ENCODE results near the gene KRT10. TPM values are rescaled to one million over a fixed set of nuclear protein-coding genes. Genes with fewer than 3 reads are reported as not detected.

The KRT10 gene
- polyA plus RNA-seq, 2 of the 4 experiments (the other 2 are of a cell fraction): 59.8 to 96.2 TPM

DNA sequence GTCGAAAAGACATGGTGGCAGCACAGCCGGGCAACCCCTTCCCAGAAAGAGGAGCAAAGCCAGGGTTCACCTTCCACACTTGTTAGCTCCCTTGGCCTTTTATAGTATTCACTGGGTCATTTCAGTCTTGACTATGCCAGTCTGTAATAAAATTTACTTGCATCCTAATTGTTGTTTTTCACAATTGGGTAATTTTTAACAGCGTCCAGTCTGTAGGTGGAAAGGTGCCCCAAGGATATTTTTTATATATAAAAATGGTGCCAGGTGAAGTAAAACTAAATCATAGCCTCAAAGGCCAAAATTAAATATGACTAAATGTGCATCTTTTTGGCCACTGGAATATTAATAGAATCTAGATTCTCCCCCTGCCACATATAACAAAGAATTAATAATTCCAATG lies 50.3 kb downstream of the KRT10 start, which contains the start of gene KRT26:
Gene KRT26, minus strand, starts transcription at position 101 of the 400 bp plus-strand sequence. Its CDS starts 88 bp downstream, at position 13.
- ChIA-PET CTCF (interaction anchor here (1.5 kb wide), 1 partner anchor 10 kb away, joined by 5 read pairs; no protein-coding TSS in a partner anchor), POLR2A (no interaction called here)
- no peak for DNase-seq (ENCODE audit: low read depth in 1 of 2, low spot score in 1 of 2)
- no peaks in the 10 kb centered on the region for H3K4me1 ChIP-seq
- 65% methylated on average over 3 of the region's 3 CpGs for WGBS (ENCODE audit: missing lambda C conversion rate)
- no peak within 1 kb of the TSS for H3K27ac ChIP-seq
- H3K4me2 ChIP-seq: no peak within 1 kb of the TSS
- ATAC-seq: no peak
- TF ChIP-seq NFE2L2 (conservative IDR thresholded peaks at IDR 0.05; ENCODE audit: low read length) (no peak), CEBPB (IDR thresholded peaks at IDR 0.05) (no peak), CBX2 (IDR thresholded peaks at IDR 0.05; ENCODE audit: borderline replicate concordance, low read depth) (no peak), ZSCAN20 (CRISPR knock-in tag; IDR thresholded peaks at IDR 0.05) (no peak), ZFP36 (IDR thresholded peaks at IDR 0.05; ENCODE audit: borderline replicate concordance, partially characterized antibody) (no peak), RCOR1 (IDR thresholded peaks at IDR 0.05; ENCODE audit: low read depth, low read length) (no peak), RARB (CRISPR knock-in tag; IDR thresholded peaks at IDR 0.05) (no peak), HOXB5 (CRISPR knock-in tag; IDR thresholded peaks at IDR 0.05) (no peak), MYC (IDR thresholded peaks at IDR 0.05; ENCODE audit: borderline replicate concordance, low read length) (no peak), ESRRA (IDR thresholded peaks at IDR 0.05; ENCODE audit: borderline replicate concordance, low read length) (no peak), CHD2 (IDR thresholded peaks at IDR 0.05; ENCODE audit: low read length, partially characterized antibody) (no peak), KDM5A (IDR thresholded peaks at IDR 0.05) (no peak), HDAC2 (IDR thresholded peaks at IDR 0.05) (no peak), CTCF (IDR thresholded peaks at IDR 0.05) (no peak), PHF8 (IDR thresholded peaks at IDR 0.05; ENCODE audit: borderline replicate concordance, low read depth) (no peak), EHF (CRISPR knock-in tag; IDR thresholded peaks at IDR 0.05) (no peak), FOXS1 (CRISPR knock-in tag; IDR thresholded peaks at IDR 0.05) (no peak), EP300 (IDR thresholded peaks at IDR 0.05) (no peak)
- TF ChIP-seq, protein P1, sequence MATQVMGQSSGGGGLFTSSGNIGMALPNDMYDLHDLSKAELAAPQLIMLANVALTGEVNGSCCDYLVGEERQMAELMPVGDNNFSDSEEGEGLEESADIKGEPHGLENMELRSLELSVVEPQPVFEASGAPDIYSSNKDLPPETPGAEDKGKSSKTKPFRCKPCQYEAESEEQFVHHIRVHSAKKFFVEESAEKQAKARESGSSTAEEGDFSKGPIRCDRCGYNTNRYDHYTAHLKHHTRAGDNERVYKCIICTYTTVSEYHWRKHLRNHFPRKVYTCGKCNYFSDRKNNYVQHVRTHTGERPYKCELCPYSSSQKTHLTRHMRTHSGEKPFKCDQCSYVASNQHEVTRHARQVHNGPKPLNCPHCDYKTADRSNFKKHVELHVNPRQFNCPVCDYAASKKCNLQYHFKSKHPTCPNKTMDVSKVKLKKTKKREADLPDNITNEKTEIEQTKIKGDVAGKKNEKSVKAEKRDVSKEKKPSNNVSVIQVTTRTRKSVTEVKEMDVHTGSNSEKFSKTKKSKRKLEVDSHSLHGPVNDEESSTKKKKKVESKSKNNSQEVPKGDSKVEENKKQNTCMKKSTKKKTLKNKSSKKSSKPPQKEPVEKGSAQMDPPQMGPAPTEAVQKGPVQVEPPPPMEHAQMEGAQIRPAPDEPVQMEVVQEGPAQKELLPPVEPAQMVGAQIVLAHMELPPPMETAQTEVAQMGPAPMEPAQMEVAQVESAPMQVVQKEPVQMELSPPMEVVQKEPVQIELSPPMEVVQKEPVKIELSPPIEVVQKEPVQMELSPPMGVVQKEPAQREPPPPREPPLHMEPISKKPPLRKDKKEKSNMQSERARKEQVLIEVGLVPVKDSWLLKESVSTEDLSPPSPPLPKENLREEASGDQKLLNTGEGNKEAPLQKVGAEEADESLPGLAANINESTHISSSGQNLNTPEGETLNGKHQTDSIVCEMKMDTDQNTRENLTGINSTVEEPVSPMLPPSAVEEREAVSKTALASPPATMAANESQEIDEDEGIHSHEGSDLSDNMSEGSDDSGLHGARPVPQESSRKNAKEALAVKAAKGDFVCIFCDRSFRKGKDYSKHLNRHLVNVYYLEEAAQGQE (IDR thresholded peaks at IDR 0.05): no peak
- no peak for FAIRE-seq
- no peaks in the 10 kb centered on the region for H3K9me3 ChIP-seq
- H3K4me3 ChIP-seq: no peak within 1 kb of the TSS

Other genes with a start within 250 kb of the KRT10 start
- gene SMARCE1, start 174.8 kb downstream of the KRT10 start, polyA plus RNA-seq (2011; rRNA removed): 87.9 and 111 TPM in 2 replicates
- gene SMARCE1, start 174.8 kb downstream of the KRT10 start, polyA plus RNA-seq (2017; fragmentation: RNase III; extraction: RNeasy Plus Mini Kit Qiagen cat#74134 plus additional on column Dnase treatment): 109 to 116 TPM (median 114 TPM) in 3 replicates
- gene KRT222, start 157.4 kb downstream of the KRT10 start, polyA plus RNA-seq (2011; rRNA removed): 1.3 and 1.8 TPM in 2 replicates
- gene KRT222, start 157.4 kb downstream of the KRT10 start, polyA plus RNA-seq (2017; fragmentation: RNase III; extraction: RNeasy Plus Mini Kit Qiagen cat#74134 plus additional on column Dnase treatment): 0.97 to 1.8 TPM (median 1.8 TPM) in 3 replicates
- gene KRT24, start 118.9 kb downstream of the KRT10 start, polyA plus RNA-seq (2011; rRNA removed): not detected in 2 replicates
- not detected in 3 replicates for gene KRT24, start 118.9 kb downstream of the KRT10 start, polyA plus RNA-seq (2017; fragmentation: RNase III; extraction: RNeasy Plus Mini Kit Qiagen cat#74134 plus additional on column Dnase treatment)
- gene KRT25, start 67.3 kb downstream of the KRT10 start, polyA plus RNA-seq (2011; rRNA removed): not detected in 2 replicates
- not detected in 3 replicates for gene KRT25, start 67.3 kb downstream of the KRT10 start, polyA plus RNA-seq (2017; fragmentation: RNase III; extraction: RNeasy Plus Mini Kit Qiagen cat#74134 plus additional on column Dnase treatment)
- not detected in 2 replicates for gene KRT26, start 50.4 kb downstream of the KRT10 start, polyA plus RNA-seq (2011; rRNA removed)
- not detected in 3 replicates for gene KRT26, start 50.4 kb downstream of the KRT10 start, polyA plus RNA-seq (2017; fragmentation: RNase III; extraction: RNeasy Plus Mini Kit Qiagen cat#74134 plus additional on column Dnase treatment)
- gene KRT27, start 40.1 kb downstream of the KRT10 start, polyA plus RNA-seq (2011; rRNA removed): not detected in 2 replicates
- gene KRT27, start 40.1 kb downstream of the KRT10 start, polyA plus RNA-seq (2017; fragmentation: RNase III; extraction: RNeasy Plus Mini Kit Qiagen cat#74134 plus additional on column Dnase treatment): not detected in 3 replicates
- gene KRT28, start 22.7 kb downstream of the KRT10 start, polyA plus RNA-seq (2011; rRNA removed): not detected in 2 replicates
- gene KRT28, start 22.7 kb downstream of the KRT10 start, polyA plus RNA-seq (2017; fragmentation: RNase III; extraction: RNeasy Plus Mini Kit Qiagen cat#74134 plus additional on column Dnase treatment): not detected in 3 replicates
- gene KRT12, start 44.6 kb upstream of the KRT10 start, polyA plus RNA-seq (2011; rRNA removed): not detected in 2 replicates
- gene KRT12, start 44.6 kb upstream of the KRT10 start, polyA plus RNA-seq (2017; fragmentation: RNase III; extraction: RNeasy Plus Mini Kit Qiagen cat#74134 plus additional on column Dnase treatment): not detected in 3 replicates
- 0.28 and 0.34 TPM in 2 replicates for gene KRT20, start 62.6 kb upstream of the KRT10 start, polyA plus RNA-seq (2011; rRNA removed)
- not detected in 3 replicates for gene KRT20, start 62.6 kb upstream of the KRT10 start, polyA plus RNA-seq (2017; fragmentation: RNase III; extraction: RNeasy Plus Mini Kit Qiagen cat#74134 plus additional on column Dnase treatment)
- gene KRT23, start 115.0 kb upstream of the KRT10 start, polyA plus RNA-seq (2011; rRNA removed): not detected in 2 replicates
- gene KRT23, start 115.0 kb upstream of the KRT10 start, polyA plus RNA-seq (2017; fragmentation: RNase III; extraction: RNeasy Plus Mini Kit Qiagen cat#74134 plus additional on column Dnase treatment): not detected in 3 replicates
- gene KRT39, start 144.3 kb upstream of the KRT10 start, polyA plus RNA-seq (2011; rRNA removed): not detected in 2 replicates
- gene KRT39, start 144.3 kb upstream of the KRT10 start, polyA plus RNA-seq (2017; fragmentation: RNase III; extraction: RNeasy Plus Mini Kit Qiagen cat#74134 plus additional on column Dnase treatment): not detected in 3 replicates
- gene KRT40, start 161.7 kb upstream of the KRT10 start, polyA plus RNA-seq (2011; rRNA removed): not detected in 2 replicates
- gene KRT40, start 161.7 kb upstream of the KRT10 start, polyA plus RNA-seq (2017; fragmentation: RNase III; extraction: RNeasy Plus Mini Kit Qiagen cat#74134 plus additional on column Dnase treatment): not detected in 3 replicates
- gene KRTAP3-3, start 171.6 kb upstream of the KRT10 start, polyA plus RNA-seq (2011; rRNA removed): not detected in 2 replicates
- gene KRTAP3-3, start 171.6 kb upstream of the KRT10 start, polyA plus RNA-seq (2017; fragmentation: RNase III; extraction: RNeasy Plus Mini Kit Qiagen cat#74134 plus additional on column Dnase treatment): not detected in 3 replicates
- not detected in 2 replicates for gene KRTAP3-2, start 177.3 kb upstream of the KRT10 start, polyA plus RNA-seq (2011; rRNA removed)
- gene KRTAP3-2, start 177.3 kb upstream of the KRT10 start, polyA plus RNA-seq (2017; fragmentation: RNase III; extraction: RNeasy Plus Mini Kit Qiagen cat#74134 plus additional on column Dnase treatment): not detected in 3 replicates
- gene KRTAP3-1, start 186.5 kb upstream of the KRT10 start, polyA plus RNA-seq (2011; rRNA removed): not detected in 2 replicates
- gene KRTAP3-1, start 186.5 kb upstream of the KRT10 start, polyA plus RNA-seq (2017; fragmentation: RNase III; extraction: RNeasy Plus Mini Kit Qiagen cat#74134 plus additional on column Dnase treatment): not detected in 3 replicates
- gene KRTAP1-5, start 204.6 kb upstream of the KRT10 start, polyA plus RNA-seq (2011; rRNA removed): not detected in 2 replicates
- not detected in 3 replicates for gene KRTAP1-5, start 204.6 kb upstream of the KRT10 start, polyA plus RNA-seq (2017; fragmentation: RNase III; extraction: RNeasy Plus Mini Kit Qiagen cat#74134 plus additional on column Dnase treatment)
- not detected in 2 replicates for gene KRTAP1-4, start 207.6 kb upstream of the KRT10 start, polyA plus RNA-seq (2011; rRNA removed)
- gene KRTAP1-4, start 207.6 kb upstream of the KRT10 start, polyA plus RNA-seq (2017; fragmentation: RNase III; extraction: RNeasy Plus Mini Kit Qiagen cat#74134 plus additional on column Dnase treatment): not detected in 3 replicates
- gene KRTAP1-3, start 212.3 kb upstream of the KRT10 start, polyA plus RNA-seq (2011; rRNA removed): not detected in 2 replicates
- gene KRTAP1-3, start 212.3 kb upstream of the KRT10 start, polyA plus RNA-seq (2017; fragmentation: RNase III; extraction: RNeasy Plus Mini Kit Qiagen cat#74134 plus additional on column Dnase treatment): not detected in 3 replicates
- not detected in 2 replicates for gene KRTAP1-1, start 218.8 kb upstream of the KRT10 start, polyA plus RNA-seq (2011; rRNA removed)
- not detected in 3 replicates for gene KRTAP1-1, start 218.8 kb upstream of the KRT10 start, polyA plus RNA-seq (2017; fragmentation: RNase III; extraction: RNeasy Plus Mini Kit Qiagen cat#74134 plus additional on column Dnase treatment)
- gene KRTAP2-1, start 224.7 kb upstream of the KRT10 start, polyA plus RNA-seq (2011; rRNA removed): not detected in 2 replicates
- not detected in 3 replicates for gene KRTAP2-1, start 224.7 kb upstream of the KRT10 start, polyA plus RNA-seq (2017; fragmentation: RNase III; extraction: RNeasy Plus Mini Kit Qiagen cat#74134 plus additional on column Dnase treatment)
- gene KRTAP2-2, start 232.6 kb upstream of the KRT10 start, polyA plus RNA-seq (2011; rRNA removed): not detected in 2 replicates
- not detected in 3 replicates for gene KRTAP2-2, start 232.6 kb upstream of the KRT10 start, polyA plus RNA-seq (2017; fragmentation: RNase III; extraction: RNeasy Plus Mini Kit Qiagen cat#74134 plus additional on column Dnase treatment)
- gene KRTAP2-3, start 237.5 kb upstream of the KRT10 start, polyA plus RNA-seq (2011; rRNA removed): not detected in 2 replicates
- gene KRTAP2-3, start 237.5 kb upstream of the KRT10 start, polyA plus RNA-seq (2017; fragmentation: RNase III; extraction: RNeasy Plus Mini Kit Qiagen cat#74134 plus additional on column Dnase treatment): 0.10 TPM in 1 of 3 replicates, not detected in the others
- gene KRTAP2-4, start 243.3 kb upstream of the KRT10 start, polyA plus RNA-seq (2011; rRNA removed): not detected in 2 replicates
- gene KRTAP2-4, start 243.3 kb upstream of the KRT10 start, polyA plus RNA-seq (2017; fragmentation: RNase III; extraction: RNeasy Plus Mini Kit Qiagen cat#74134 plus additional on column Dnase treatment): not detected in 3 replicates